Adrenal gland (tissue), 12 donors: ENCODE data around the gene AKAP7. TPM values are rescaled to one million over a fixed set of nuclear protein-coding genes. Genes with fewer than 3 reads are reported as not detected.
A peak's percentile ranks its signal among the peaks of the same experiment; 100 is the strongest.

Experiments
- DNase-seq, 7 donors: peaks; one replicate each; pipeline ENCODE4 v3.0.0-alpha.2; 2019 to 2020
- H3K27ac ChIP-seq, 5 donors: fragments of 200-600 bp; sonication (generic) in 4 of 5; 1 replicate in 3 of 5; 2 replicates in 2 of 5; pipeline versions ENCODE4 v1.5.1 to v1.8.0; 2016 to 2020; ENCODE audit warnings: mild to moderate bottlenecking in 1 of 5
- H3K27me3 ChIP-seq: fragments of 200-600 bp; 2 replicates; pipeline ENCODE4 v1.8.0; 2021
- H3K36me3 ChIP-seq, 2 donors: fragments of 200-600 bp; replicated peaks in 1 of 2; 1 replicate in 1 of 2; 2 replicates in 1 of 2; pipeline versions ENCODE4 v1.5.1 to v1.8.0; 2018 to 2022
- H3K4me1 ChIP-seq, 2 donors: fragments of 200-600 bp; replicated peaks in 1 of 2; 1 replicate in 1 of 2; 2 replicates in 1 of 2; pipeline versions ENCODE4 v1.5.1 to v1.8.0; 2018 to 2021
- H3K4me3 ChIP-seq, 4 donors: fragments of 200-600 bp; sonication (generic) in 3 of 4; one replicate each; pipeline ENCODE4 v1.5.1; 2016 to 2018
- H3K9me3 ChIP-seq, 3 donors: fragments of 200-600 bp; sonication (generic) in 1 of 3; replicated peaks in 1 of 3; 1 replicate in 2 of 3; 2 replicates in 1 of 3; pipeline versions ENCODE4 v1.5.1 to v1.8.0; 2016 to 2021
- CTCF ChIP-seq, 6 experiments: fragments of 450-650 bp in 4 of 6; fragments of 200-600 bp in 2 of 6; sonication (generic) in 1 of 6; IDR thresholded peaks; 1 replicate in 5 of 6; 2 replicates in 1 of 6; pipeline versions ENCODE4 v1.5.1 to v1.8.0; 2016 to 2021; ENCODE audit warnings: antibody characterized with exemption in 6 of 6, mild to moderate bottlenecking in 2 of 6, moderate library complexity in 1 of 6
- POLR2A ChIP-seq, 2 donors: fragments of 450-650 bp; IDR thresholded peaks; one replicate each; pipeline ENCODE4 v1.6.1; 2017; ENCODE audit warnings: antibody characterized with exemption in 2 of 2, mild to moderate bottlenecking in 2 of 2, moderate library complexity in 1 of 2
- WGBS, 4 donors: extraction: QIAGEN DNeasy Blood & Tissue Kit in 2 of 4; methylation state at CpG; one replicate each; pipeline versions ENCODE4 v1.1.5 to v1.1.7; 2013 to 2017; 5-methylcytosine and 5-hydroxymethylcytosine counted together
- intact Hi-C, 2 donors: fragments of 100-400 bp; cut with DNase I; formaldehyde crosslinking; loops; one replicate each; pipeline versions ENCODE4 v1.14.1 to v1.15.0; 2022 to 2023
- polyA plus RNA-seq, 3 donors: library from polyadenylated mRNA; stranded (reverse); fragments of 200-250 nt in 2 of 3; fragments of 350-450 nt in 1 of 3; fragmentation: Illumina TruSeq in 1 of 3; extraction: RNeasy Lipid Tissue Mini Kit (QIAGEN cat#74804) in 1 of 3; gene quantifications; one replicate each; pipeline ENCODE4 v1.2.3, GENCODE V29; 2013 to 2014
- total RNA-seq, 9 donors: library from RNA; depleted of rRNA in 4 of 9; stranded (reverse); fragments of >200 nt in 4 of 9; fragments of 120-200 nt in 1 of 9; fragmentation: NEBNext Ultra II Directional in 1 of 9; extraction: Animal tissue kit (Norgen Biotek cat#: 25700) in 1 of 9; gene quantifications; one replicate each; pipeline versions ENCODE4 v1.1.0 to v1.2.4, GENCODE V29; 2013 to 2023
- donor health status: healthy with polysubstance abuse.
- donor health status: Bipolar disorder and iron deficiency.
- donor health status: DM: yes; HTN: yes; CAD: no.
- donor health status: DM: no; HTN: no; CAD: no.
- donor health status: DM: no; HTN: no; CAD: no.
- donor health status: DM: yes; HTN: yes; CAD: no.

AKAP7 gene
- total and polyA plus RNA-seq, 12 donors: 36.2 to 165 (median 62.2) TPM

- WGBS, 4 donors: 75 to 80% (median 78%) methylated on average over 5 of the region's 5 CpGs
- Histone ChIP-seq H3K36me3 (no peaks in the 10 kb centered on the region), H3K27me3 (no peaks in the 10 kb centered on the region), H3K27ac (no peak overlapping the region), H3K4me3 (no peak overlapping the region), H3K9me3 (no peaks in the 10 kb centered on the region), H3K4me1 (peaks cover 0 to 6% of the 10 kb centered on the region in 2 donors)
- TF ChIP-seq CTCF (IDR thresholded peaks at IDR 0.05) (no peak), POLR2A (IDR thresholded peaks at IDR 0.05) (no peak)
- intact Hi-C loops: no loop called here
- DNase-seq: no peak
Measured at GRCh38 chr6:131231891-131232290, 96.6 kb downstream of the AKAP7 start.

GRCh38 chr6:131244942-131245341 is 109.7 kb downstream of the AKAP7 start:
- no peaks in the 10 kb centered on the region for H3K27me3 ChIP-seq
- no peak overlapping the region for H3K27ac ChIP-seq
- peaks cover 0 to 14% of the 10 kb centered on the region in 2 donors for H3K4me1 ChIP-seq
- 95 to 100% (median 95%) methylated on average over 4 of the region's 4 CpGs for WGBS, 4 donors
- H3K36me3 ChIP-seq: no peaks in the 10 kb centered on the region
- no peak overlapping the region for H3K4me3 ChIP-seq
- no peak for DNase-seq
- no peaks in the 10 kb centered on the region for H3K9me3 ChIP-seq
- TF ChIP-seq CTCF (IDR thresholded peaks at IDR 0.05): no peak
- no peak for TF ChIP-seq POLR2A (IDR thresholded peaks at IDR 0.05)
- intact Hi-C loops: no loop called here

GRCh38 chr6:131250122-131250521 is 114.9 kb downstream of the AKAP7 start:
- DNase-seq: peak; percentile 63 to 80 (median 69)
- intact Hi-C loops: no loop called here
- peak in 3 of 6 experiments; percentile 2 to 29 (median 16) for TF ChIP-seq CTCF (IDR thresholded peaks at IDR 0.05)
- peak in 1 of 2 donors; percentile 61 for TF ChIP-seq POLR2A (IDR thresholded peaks at IDR 0.05)
- Histone ChIP-seq H3K4me1 (peaks cover 8 to 40% of the 10 kb centered on the region in 2 donors), H3K27me3 (no peaks in the 10 kb centered on the region), H3K36me3 (no peaks in the 10 kb centered on the region), H3K4me3 (peak overlapping the region in 3 of 4 donors; percentile 20 to 44 (median 29)), H3K27ac (peak overlapping the region in 3 of 5 donors; percentile 36 to 66 (median 61)), H3K9me3 (no peaks in the 10 kb centered on the region)
- 2 to 6% (median 5%) methylated on average over 9 of the region's 9 CpGs for WGBS, 4 donors

GRCh38 chr6:131250936-131251335 is 115.7 kb downstream of the AKAP7 start:
- intact Hi-C loops: no loop called here
- TF ChIP-seq CTCF (IDR thresholded peaks at IDR 0.05): no peak
- TF ChIP-seq POLR2A (IDR thresholded peaks at IDR 0.05): no peak

More at GRCh38 chr6:131250936-131251335, 115.7 kb downstream of the AKAP7 start:
- peaks cover 8 to 44% of the 10 kb centered on the region in 2 donors for H3K4me1 ChIP-seq
- no peak for DNase-seq
- H3K27me3 ChIP-seq: no peaks in the 10 kb centered on the region
- H3K9me3 ChIP-seq: no peaks in the 10 kb centered on the region
- H3K4me3 ChIP-seq: peak overlapping the region in 3 of 4 donors; percentile 20 to 44 (median 22)
- peak overlapping the region in 3 of 5 donors; percentile 0 to 61 (median 36) for H3K27ac ChIP-seq
- no peaks in the 10 kb centered on the region for H3K36me3 ChIP-seq
- WGBS, 4 donors: 29 to 41% (median 38%) methylated on average over 3 of the region's 3 CpGs
